Activated CD4-positive, alpha-beta T cell treated with anti-CD3 and anti-CD28 coated beads, Interleukin-2, amount 50 U/mL, for 4 hours (primary cell): ENCODE data around the gene CREBBP.
A peak's percentile ranks its signal among the peaks of the same experiment; 100 is the strongest.
"Not testable (repeated sequence)": the region's sequence is repeated elsewhere in the genome, so short reads cannot be mapped to it uniquely, and the experiment has no call there.

Experiments used
- DNase-seq, 2 experiments: peaks; one replicate each; pipeline ENCODE4 v3.0.0-alpha.2; 2020

CREBBP gene

DNA sequence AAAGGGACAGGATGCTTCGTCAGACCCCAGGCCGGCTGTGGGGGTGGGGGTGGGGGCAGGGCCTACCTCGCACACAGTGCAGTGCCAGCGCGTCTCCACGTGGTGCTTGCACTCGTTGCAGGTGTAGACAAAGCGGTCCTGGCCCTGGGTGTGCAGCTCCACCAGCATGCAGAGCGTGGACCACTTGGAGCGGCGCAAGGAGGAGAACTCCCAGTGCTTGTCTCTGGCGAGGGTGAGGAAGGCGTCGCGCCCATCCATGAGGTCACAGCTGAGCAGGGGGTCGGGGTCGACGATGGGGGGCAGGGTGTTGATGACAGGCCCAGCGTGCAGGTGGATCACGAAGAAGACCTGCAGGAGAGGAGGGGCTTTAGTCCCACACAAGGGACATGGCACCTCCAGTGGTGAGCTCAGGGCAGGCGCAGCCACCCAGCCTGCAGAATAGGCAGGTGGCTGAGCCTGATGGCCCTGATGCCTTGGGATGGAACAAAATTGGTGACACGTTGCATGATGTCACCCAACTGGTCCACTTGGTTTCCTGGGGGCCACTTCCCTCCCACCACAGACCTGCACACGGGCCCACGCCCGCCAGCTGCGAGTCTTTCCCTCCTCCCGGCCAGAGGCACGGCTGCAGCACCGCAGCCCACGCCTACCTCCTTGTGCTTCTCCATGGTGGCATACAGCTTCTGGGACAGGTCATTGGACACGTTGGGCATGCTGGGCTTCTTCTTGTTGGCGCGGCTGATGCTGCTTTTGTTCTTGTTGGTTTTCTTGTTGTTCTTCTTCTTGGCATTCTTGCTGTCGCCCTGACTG lies 149.2 kb downstream of the CREBBP start:
- no peak for DNase-seq

DNA sequence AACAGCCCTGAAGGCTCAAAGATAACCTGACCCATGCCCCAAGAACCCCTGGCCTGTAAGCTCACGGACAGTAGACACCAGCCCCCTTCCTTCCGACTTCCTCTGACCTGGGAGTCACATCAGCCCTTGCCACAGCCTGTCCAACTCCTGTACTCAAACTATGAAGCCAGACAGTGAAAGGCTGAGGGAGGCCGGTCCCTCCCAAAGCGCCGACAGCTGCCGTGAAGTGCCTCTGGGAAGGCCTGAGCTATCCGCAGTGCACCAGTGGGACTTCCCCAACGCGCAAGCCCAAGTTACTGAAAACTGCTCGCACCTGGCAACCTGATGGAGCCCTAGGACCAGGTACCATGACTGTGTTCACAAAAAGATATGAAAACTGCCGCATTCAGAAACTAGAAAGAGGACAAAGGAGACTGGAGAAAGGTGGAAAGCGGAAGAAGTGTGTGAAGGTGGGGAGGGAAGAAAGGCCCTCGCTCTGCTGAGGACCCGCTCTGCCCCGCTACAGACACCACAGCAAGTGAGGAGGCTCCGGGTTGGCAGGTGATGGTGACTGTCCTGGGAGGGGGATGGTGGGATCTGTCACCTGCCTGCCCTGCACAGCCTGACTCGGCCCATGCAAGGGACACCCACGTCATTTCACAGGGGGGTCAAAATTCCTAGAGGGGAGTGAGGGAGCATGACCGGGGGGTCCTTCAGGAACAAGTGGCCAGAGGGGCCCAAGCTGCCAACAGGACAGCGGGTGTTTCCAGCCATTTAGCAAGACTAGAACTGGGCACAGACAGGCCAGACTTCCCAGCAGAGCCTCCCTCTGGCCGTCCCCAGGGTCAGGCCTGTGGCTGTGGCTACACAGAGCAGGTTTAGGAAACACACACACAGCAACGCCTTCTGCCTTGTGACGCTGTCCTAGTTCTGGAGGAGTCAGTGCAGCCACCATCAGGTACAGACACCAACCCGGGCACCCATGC lies 150.1 kb downstream of the CREBBP start:
- DNase-seq = no peak

DNA sequence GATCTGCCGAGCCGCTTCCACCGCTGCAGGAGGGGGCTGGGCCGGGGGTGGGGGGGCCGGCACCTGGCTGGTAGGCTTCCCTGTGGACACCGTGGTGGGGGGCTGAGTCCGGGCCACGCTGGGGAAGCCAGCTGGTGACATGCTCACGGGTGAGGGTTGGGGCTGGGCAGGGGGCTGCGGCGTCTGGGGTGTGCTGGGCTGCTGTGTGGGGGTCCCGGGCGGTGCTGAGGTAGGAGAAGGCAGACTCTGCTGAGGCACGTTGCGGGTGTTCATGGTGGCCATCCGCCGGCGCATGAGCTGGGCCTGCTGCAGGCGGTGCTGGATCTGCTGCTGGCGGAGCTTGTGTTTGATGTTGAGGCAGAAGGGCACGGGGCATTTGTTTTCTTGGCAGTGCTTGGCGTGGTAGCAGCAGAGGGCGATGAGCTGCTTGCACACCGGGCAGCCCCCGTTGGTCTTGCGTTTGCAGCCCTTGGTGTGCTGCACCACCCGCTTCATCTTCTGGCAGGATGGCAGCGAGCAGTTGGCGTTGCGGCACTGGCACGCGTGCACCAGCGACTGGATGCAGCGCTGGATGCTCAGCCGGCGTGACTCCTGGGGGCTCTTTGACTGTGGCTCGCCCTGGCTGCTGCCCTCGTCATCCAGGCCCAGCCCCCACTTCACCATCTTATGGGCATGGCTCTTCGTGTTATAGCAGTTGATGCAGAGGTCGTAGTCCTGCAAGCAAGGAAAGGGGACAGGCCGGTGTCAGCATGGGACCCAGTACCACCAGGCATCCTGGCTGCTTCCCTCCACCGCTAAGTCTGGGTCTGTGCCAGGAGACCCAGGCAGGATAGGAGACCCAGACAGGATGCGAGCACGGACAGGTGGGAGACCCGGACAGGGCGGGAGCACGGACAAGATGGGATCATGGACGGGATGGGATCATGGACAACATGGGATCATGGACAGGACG lies 151.1 kb downstream of the CREBBP start:
- no peak for DNase-seq

DNA sequence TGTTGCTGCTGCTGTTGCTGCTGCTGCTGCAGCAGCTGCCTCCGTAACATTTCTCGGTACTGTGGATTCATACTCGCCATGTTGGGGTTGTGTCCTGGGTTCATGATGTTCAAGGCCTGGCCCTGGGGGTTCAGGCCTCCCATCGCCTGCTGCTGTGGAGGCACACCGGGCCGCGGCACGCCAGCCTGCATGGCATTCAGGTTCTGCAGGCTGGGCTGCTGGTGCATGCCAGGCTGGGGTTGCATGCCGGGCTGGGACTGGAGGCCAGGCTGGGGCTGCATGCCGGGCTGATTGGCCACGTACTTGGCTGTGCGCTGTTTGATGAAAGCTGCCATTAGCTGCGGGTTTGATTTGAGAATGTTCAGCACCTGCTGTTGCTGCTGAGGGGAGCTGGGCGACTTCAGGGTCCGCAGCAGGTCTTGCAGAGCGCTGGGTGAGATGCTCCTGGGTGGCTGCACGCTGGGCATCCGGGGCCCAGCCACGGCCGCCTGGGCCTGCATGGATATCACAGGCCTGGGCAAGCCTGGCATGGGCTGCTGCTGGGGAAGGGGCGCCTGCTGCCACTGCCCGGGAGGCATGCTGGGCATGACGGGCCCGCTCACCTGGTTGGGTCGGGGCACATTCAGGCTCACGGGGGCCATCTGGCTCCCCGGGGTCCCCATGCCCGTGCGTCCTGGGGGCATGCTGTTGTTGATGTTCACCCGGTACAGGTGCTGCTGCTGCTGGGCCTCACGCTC lies 151.9 kb downstream of the CREBBP start:
- DNase-seq = no peak

DNA sequence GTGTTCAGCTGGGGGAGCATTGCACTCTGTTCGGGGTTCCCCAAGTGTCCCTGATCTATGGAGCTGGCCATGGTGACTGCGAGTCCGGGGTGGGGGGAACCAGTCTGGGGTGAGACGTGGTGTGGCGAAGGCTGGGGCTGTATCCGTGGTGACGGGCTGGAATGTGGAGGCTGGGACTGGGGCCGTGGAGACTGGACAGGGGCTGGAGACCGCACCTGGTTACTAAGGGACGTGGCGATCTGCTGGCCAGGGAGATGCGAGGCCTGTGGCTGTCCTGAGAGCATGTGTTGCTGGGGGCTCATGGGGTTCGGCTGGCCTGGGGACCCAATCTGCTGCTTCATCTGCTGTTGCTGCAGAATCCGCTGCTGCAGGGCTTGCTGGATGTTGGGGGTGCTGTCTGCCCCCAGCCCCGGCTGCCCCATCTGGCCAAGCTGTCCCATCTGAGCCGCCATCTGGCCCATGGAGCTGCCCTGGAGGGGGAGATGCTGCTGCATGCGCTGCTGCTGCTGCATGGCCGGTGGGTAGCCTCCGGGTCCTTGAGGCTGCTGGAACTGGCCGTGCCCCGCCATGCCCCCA lies 152.6 kb downstream of the CREBBP start:
- DNase-seq = no peak

DNA sequence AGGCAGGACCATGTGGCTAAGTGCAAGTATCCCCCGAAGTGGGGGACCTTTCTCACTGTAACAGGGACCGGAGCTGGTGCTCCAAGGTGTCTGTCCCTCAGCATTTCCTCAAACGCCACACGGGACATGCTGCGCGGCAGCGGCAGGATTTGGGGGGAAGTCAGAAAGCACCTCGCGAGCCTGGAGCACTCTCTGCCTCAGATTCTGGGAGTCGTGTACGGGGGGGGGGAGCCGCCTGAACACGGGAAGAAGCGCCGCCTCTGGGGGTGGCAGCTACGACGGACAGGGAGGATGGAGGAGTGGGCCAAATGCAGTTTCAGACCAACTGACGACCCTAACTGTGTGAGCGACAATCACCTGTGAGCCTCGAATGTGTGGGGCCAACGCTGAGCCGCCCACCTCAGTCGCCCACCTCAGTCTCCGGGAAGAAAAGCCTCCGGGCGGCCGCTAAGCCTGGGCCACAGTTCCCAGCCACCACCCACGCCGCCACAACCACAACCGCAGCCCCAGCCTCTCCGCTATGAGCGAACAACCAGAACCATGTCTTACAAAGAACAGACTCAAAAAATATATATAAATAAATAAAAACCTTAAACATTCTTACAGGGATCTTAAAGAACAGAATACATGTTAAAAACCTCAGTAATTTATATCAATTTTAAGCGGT lies 154.4 kb downstream of the CREBBP start:
- DNase-seq = no peak

DNA sequence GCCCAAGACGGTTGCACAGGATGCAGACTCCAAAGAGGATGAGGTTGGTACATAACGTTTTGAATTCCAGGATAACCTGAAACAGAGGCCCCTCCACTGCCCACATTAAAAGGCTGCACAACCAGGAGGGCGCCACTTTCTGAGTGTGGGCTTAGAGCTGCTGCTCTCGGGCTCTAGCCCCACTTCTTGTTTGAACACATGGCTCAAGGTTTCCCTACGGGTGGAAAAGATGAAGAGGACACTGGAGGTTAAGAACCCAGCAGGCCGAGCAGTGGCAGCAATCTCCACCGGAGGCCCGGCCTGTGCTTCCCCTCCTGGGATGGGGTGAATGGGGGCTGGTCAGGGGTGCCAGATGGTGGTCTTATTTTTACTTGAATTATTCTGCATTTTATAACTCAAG lies 155.2 kb downstream of the CREBBP start:
- DNase-seq = no peak

DNA sequence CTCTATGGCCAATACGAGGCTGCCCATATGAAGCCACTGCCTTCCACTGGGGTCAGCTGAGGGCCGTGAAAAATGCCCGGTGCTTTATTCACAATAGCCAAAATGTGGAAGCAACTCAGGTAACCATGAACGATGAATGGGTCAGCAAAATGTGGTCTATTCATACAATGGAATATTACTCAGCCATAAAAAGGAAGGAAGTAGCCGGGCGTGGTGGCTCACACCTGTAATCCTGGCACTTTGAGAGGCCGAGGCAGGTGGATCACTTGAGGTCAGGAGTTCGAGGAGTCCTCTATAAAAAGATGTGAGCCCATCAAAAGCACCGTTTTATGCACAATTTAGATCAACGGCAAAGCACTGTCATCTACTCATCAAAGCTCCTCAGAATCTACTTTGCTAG lies 158.0 kb downstream of the CREBBP start:
- no peak for DNase-seq

DNA sequence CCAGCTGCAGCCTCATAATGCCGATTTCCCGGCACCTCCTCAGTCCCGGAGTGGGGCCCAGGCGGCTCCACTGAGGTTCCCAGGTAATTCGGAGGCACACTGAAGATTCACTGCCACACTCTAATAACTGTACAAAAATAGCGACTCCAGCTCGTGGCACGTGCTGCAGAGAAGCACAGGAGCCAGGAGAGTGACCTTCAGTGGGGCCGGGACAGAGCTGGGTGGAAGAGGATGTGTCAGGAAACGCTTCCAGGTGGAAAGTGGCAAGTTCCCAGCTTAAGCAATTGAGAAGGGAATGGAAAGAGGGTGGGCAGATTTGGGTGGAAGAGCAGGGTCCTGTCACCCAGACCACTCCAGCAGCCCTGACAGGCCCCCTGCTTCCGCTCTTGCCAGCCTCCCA lies 160.1 kb downstream of the CREBBP start:
- no peak for DNase-seq

DNA sequence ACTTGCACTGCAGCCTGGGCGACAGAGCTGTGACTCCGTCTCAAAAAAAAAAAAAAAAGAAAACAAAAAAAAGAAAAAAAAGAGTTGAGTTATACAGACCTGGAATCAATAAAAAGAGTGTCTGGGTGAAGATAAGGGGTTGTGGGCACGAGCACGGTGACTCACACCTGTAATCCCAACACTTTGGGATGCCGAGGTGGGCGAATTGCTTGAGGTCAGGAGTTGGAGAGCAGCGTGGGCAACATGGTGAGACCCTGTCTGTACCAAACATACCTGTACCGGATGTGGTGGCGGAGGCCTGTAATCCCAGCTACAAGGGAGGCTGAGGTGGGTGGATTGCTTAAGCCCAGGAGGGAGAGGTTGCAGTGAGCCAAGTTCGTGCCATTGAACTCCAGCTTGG lies 161.9 kb downstream of the CREBBP start:
- DNase-seq = no peak

DNA sequence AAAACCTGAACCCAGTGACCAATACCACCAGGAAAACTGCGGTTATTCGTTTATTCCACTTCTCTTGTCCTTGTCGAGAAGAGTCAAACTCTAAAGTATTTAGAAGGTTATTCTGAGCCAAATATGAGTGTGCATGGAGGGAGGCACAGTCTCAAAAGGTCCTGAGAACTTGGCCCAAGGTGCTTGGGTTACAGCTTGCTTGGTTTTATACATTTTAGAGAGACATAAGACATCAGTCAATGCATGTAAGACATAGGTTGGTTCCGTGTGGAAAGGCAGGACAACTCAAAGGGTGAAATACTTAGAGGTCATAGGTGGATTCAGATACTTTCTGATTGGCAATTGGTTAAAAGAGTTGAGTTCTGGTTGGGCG lies 162.5 kb downstream of the CREBBP start:
- DNase-seq = no peak

DNA sequence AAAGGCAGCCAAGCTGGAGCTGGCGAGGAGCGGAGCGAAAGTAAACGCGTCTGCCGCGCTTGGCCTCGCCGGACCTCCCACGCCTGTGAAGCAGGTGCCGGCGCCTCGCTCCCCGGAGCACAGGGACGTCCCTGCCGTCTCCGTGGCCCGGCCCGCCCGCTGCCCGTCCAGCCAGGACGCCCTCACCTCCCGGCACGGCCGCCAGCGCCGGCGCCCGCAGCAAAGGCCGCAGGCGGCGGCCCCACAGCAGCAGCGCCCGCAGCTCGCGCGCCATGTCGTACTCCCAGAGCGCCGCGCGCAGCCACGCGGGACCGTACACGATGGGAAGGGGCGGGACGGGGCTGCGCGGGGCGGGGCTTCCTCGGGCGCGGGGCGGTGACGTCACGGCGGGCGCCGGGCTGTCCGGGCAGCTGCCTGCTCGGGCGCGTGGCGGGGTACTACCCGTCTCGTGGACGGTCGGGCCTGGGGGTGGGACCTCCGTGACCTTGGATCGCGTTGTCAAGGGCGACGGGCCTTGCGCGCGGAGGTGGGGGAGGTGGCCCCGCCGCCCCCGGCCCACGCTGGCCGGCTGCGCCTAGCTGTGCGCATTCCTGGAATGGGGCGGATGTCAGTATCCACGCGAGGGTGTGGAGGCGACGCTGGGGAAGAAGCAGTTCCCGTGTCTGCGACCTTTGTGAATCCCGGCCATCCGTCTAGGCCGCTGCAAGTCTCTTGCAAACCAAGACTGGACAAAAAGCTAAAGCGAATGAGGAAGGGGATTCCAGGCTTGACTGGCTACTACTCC lies 163.1 kb downstream of the CREBBP start, which contains the start of gene TRAP1:
TRAP1 (minus strand) TSS at position 290 of the 784 bp plus-strand sequence; CDS start at position 274, 16 bp downstream.
- DNase-seq = peak; percentile 90 to 91

DNA sequence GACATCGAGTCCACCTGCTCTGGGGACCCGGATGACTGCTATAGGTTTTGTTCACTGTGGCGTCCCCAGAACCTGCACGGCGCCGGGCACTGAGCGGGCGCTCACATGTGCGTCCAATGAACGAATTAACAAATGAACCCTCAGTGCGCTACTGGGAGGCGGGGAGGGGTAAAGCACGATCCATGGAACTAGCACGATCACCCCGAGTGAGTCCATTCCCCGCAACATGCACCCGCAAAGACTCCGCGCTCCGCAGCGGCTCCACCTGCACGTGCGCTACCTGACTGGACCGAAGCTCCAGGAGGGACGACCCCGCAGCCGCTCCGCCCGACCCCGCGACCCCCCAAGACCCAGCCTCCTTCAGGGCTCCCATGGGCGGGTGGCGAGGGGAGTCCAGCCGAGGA lies 163.7 kb downstream of the CREBBP start:
- DNase-seq = peak; percentile 34 to 37

DNA sequence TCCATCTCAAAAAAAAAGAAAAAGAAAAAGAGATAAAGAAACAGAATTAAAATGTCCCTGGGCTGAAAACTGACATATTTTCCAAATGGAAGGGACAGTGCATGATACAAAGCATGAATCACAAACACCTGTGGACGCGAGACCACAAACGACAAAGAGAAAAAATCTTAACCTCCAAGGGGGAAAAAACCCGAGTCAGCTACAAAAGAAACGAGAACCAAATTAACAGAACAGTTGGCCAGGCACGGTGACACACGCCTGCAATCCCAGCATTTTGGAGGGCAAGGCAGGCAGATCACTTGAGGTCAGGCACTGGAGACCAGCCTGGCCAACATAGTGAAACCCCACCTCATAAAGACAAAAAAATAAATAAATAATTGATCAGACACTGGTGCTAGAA lies 165.1 kb downstream of the CREBBP start:
- no peak for DNase-seq

DNA sequence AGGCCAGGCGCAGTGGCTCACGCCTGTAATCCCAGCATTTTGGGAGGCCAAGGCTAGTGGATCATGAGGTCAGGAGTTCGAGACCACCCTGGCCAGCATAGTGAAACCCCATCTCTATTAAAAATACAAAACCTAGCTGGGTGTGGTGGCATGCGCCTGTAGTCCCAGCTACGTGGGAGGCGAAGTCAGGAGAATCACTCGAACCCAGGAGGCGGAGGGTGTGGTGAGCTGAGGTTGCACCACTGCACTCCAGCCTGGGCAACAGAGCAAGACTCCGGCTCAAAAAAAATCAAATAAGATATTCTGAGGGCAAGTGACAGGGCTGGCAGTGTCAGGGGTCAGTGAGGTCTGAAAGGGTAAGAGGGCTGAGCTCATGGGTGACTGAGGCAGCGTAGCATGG lies 166.1 kb downstream of the CREBBP start:
- DNase-seq = not testable (repeated sequence)

DNA sequence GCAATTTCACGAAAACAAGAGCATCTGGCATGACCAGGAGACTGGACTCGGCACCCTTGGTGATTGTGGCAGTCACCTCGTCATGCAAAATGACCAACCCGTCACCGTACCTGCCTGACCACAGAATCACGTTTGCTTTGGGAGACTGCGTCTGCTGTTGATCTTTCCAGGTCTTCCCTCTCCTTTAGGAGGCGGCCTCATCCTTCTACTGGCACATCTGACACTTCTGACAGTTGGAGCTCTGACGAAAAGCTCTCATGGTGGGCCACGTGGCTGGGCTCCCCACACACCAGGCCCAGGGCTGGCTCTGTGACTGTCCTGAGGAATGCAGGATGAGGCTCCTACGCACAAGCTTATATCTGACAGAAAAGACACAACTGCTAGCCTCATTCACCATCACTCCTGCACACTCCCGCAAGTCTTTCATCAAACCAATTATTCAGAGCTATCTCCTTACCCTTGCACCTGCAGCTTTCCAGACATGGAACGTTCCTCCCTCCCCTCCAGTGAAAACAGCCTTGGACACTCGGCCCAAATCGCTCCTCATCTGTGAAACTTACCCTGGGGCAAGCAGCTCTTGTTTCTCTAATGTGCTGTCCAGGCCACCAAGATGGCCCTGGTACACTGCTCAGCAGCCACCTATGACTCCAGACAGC lies 166.8 kb downstream of the CREBBP start:
- no peak for DNase-seq

DNA sequence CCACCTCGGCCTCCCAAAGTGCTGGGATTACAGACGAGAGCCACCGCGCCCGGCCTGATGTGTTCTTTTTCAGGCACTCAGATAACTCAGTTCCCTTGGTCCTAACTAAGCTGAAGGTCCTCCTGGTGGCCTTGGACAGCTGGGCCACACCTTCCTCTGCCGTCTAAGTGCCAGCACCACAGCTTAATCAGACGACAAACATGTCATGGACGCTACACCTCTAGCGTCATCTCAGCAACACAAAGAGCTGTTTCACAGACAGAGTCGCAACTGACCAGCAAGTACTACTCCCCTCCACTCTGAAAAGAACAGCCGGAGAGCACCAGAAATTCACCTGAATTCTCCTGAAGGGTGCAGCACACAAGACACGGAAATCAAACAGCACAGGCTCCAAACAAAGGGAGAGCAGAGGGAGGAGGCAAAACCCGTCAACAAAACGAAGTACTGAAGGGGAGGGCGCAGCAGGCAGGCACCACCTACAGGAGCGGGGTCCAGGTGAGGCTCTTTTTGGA lies 167.6 kb downstream of the CREBBP start:
- no peak for DNase-seq

DNA sequence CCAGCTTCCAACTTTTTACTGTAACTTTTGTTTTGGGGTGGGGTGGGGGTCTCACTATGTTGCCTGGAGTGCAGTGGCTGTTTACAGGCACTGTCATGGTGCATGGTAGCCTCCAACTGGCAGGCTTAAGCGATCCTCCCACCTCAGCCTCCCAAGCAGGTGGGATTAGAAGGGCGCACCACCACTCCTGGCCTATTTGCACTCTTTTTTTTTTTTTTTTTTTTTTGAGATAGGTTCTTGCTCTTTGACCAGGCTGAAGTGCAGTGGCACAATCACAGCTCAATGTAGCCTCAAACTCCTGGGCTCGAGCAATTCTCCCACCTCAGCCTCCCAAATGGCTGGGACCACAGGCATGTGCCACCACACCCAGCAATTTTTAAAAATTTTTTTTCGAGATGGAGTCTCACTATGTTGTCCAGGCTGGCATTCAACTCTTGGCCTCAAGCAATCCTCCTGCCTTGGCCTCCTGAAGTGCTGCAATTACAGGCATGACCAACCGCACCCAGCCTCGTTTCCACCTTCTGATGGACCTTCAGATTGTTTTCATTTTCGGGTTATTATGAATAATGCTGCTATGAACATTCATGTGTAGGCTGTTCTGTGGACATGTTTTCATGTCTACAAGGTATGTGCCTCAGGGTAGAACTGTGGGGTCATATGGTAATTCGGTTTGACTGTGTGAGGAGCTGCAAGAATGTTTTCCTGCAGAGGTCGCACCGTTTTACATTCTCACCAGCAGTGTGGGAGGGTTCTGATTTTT lies 174.1 kb downstream of the CREBBP start:
- DNase-seq = no peak

DNA sequence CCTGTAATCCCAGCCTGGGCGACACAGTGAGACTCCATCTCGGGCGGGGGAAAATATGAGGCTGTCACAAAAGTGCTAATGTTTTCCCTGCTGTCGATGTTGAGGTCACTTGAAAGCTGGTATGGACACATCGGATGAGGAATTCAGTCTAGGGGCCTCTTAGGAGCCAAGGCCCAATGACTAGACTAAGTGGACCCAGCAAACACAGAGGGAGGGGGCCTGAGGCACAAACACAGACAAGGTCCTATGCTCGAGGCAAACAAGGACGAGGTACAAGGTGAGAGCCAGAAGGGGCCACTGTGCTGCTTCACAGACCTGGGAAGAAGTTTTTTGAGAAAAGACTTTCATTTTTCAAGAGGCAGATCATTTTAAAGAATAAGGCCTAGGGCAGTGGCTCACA lies 178.4 kb downstream of the CREBBP start:
- DNase-seq = no peak
